Astrocyte of the cerebellum (primary cell): ENCODE data around the gene TRAPPC12.
A peak's percentile ranks its signal among the peaks of the same experiment; 100 is the strongest.
"Not testable (repeated sequence)": the region's sequence is repeated elsewhere in the genome, so short reads cannot be mapped to it uniquely, and the experiment has no call there.

Experiments used
- DNase-seq: peaks from one replicate; pipeline ENCODE4 v3.0.0-alpha.2; 2011; ENCODE audit warnings: low read depth
- H3K4me3 ChIP-seq: 2 replicates; pipeline ENCODE4 v1.5.1; 2011; ENCODE audit warnings: mild to moderate bottlenecking, low read depth, low read length, moderate library complexity
- CTCF ChIP-seq: IDR thresholded peaks from 2 replicates; pipeline ENCODE4 v1.5.1; 2012; ENCODE audit warnings: low read length, low read depth, moderate library complexity, mild to moderate bottlenecking; ENCODE audit errors: missing control alignments
- in situ Hi-C: cut with HindIII; loops from 2 replicates; pipeline ENCODE4 v1.10.0; 2017; ENCODE audit warnings: low sequenced_read_pairs

The TRAPPC12 gene

GRCh38 chr2:3513026-3513810, 133.7 kb downstream of the TRAPPC12 start:
- in situ Hi-C loops: no loop called here
- no peak for TF ChIP-seq CTCF
- DNase-seq: no peak
- H3K4me3 ChIP-seq: no peak overlapping the region

- H3K4me3 ChIP-seq, DNase-seq, in situ Hi-C loops: not testable (repeated sequence)
Measured at GRCh38 chr2:3515438-3515837, 135.9 kb downstream of the TRAPPC12 start.

DNA sequence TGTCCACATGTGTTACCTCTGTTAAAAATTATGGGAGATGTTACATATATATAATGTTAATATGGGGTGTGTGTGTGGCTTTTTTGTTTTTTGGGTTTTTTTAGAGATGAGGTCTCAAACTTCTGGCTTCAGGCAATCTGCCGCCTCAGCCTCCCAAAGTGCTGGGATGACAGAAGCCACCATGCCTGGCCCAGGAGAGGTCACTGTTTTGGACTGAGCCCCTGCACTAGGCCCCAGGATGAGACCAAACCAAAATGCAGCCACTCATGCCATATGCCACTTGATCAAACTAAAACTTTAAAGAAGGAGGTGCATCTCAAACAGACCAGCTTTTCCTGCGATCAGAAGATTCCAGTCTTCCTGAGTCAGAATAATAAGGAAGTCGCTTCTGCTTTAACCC, 137.3 kb downstream of the TRAPPC12 start:
- DNase-seq: no peak
- in situ Hi-C loops: no loop called here
- no peak for TF ChIP-seq CTCF
- no peak overlapping the region for H3K4me3 ChIP-seq

DNA sequence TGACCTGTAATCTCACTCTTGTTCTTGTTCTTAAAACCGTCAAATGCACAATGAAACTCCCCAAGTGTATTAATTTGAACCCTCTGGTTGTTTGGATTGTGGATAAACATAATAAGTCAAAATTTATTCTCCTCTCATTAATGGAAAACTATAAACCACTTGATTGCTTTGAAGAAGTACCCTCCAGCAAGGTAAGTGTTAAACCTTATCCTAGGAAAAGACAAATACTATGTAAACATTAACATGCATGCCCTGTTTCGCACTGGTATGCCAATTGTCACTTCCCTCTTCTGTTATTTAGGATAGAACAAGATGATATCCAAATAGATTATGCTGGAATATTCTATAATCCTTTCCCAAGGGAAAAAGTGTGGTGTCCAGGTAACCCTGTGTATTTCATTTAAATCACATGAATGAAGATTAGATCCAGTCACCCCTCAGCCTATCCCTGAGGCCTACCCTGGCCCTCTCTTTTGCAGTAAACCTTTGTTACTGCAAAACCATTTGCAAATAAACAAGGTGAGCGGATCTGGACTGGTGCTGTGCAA, 138.5 kb downstream of the TRAPPC12 start:
- H3K4me3 ChIP-seq: peak overlapping the region; percentile 72
- DNase-seq: no peak
- TF ChIP-seq CTCF: no peak
- in situ Hi-C loops: no loop called here

GRCh38 chr2:3518496-3519254, 139.2 kb downstream of the TRAPPC12 start:
- in situ Hi-C loops: no loop called here
- no peak for TF ChIP-seq CTCF
- DNase-seq: peak; percentile 91
- peak overlapping the region; percentile 72 for H3K4me3 ChIP-seq

GRCh38 chr2:3519255-3520205, 140.0 kb downstream of the TRAPPC12 start, which contains the start of gene ADI1:
Gene ADI1 (minus strand): TSS chr2:3519531. CDS start chr2:3519487, 44 bp downstream.
- in situ Hi-C loops: no loop called here
- TF ChIP-seq CTCF: no peak
- H3K4me3 ChIP-seq: peak within 1 kb of the TSS; percentile 72
- DNase-seq: peak; percentile 12
